HG03135 (cell line): ENCODE data around the gene BOC.
"Not testable (repeated sequence)": the region's sequence is repeated elsewhere in the genome, so short reads cannot be mapped to it uniquely, and the experiment has no call there.

Experiments used
- ATAC-seq: cut with Tn5 transposase; IDR thresholded peaks from one replicate; pipeline ENCODE4 v1.9.1; 2021; ENCODE audit warnings: mild to moderate bottlenecking, moderate library complexity; ENCODE audit not compliant: unreplicated experiment

Gene BOC, protein sequence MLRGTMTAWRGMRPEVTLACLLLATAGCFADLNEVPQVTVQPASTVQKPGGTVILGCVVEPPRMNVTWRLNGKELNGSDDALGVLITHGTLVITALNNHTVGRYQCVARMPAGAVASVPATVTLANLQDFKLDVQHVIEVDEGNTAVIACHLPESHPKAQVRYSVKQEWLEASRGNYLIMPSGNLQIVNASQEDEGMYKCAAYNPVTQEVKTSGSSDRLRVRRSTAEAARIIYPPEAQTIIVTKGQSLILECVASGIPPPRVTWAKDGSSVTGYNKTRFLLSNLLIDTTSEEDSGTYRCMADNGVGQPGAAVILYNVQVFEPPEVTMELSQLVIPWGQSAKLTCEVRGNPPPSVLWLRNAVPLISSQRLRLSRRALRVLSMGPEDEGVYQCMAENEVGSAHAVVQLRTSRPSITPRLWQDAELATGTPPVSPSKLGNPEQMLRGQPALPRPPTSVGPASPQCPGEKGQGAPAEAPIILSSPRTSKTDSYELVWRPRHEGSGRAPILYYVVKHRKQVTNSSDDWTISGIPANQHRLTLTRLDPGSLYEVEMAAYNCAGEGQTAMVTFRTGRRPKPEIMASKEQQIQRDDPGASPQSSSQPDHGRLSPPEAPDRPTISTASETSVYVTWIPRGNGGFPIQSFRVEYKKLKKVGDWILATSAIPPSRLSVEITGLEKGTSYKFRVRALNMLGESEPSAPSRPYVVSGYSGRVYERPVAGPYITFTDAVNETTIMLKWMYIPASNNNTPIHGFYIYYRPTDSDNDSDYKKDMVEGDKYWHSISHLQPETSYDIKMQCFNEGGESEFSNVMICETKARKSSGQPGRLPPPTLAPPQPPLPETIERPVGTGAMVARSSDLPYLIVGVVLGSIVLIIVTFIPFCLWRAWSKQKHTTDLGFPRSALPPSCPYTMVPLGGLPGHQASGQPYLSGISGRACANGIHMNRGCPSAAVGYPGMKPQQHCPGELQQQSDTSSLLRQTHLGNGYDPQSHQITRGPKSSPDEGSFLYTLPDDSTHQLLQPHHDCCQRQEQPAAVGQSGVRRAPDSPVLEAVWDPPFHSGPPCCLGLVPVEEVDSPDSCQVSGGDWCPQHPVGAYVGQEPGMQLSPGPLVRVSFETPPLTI

DNA sequence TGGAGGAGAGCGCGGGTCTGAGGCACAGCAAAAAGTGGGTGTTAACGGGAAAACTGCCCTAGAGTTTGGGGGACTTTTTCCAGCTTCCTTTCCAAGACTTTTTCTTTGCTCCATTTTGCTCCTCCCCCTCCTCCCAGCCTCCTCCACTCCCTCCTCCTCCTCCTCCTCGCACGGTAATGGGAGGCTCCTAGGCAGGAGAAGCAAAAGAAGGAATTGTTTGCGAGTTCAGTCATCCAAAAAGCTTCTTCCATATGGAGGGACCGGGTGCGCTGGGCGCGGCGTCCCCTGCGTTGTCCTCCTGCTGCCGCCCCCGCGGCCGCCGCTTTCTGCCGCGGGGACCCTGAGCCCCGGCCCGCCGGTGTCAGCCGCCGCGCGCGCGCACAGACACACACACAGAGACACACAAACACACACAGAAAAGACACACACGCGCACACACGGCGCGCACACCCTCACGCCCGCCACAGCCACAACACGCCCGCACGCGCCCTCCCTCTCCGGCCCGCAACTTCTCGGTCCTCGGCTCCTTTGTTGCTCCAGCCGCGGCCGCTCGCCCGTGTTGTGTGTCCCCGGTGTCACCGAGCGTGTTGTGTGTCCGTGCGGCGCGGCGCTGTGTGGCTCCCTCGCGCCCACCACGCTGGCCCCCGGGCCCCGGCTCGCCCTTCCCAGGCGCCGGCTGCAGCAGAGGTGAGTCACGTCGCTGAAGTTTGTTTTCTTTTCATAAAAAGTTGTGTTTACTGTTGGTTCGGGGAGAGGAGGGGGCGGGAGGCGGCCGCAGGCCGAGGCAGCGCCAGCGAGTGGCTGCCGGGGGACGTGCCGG is at the start of gene BOC:
TSS of gene BOC (plus strand) at position 228 of the 820 bp plus-strand sequence. CDS start 38,246 bp downstream, outside the sequence.
- ATAC-seq = no peak

DNA sequence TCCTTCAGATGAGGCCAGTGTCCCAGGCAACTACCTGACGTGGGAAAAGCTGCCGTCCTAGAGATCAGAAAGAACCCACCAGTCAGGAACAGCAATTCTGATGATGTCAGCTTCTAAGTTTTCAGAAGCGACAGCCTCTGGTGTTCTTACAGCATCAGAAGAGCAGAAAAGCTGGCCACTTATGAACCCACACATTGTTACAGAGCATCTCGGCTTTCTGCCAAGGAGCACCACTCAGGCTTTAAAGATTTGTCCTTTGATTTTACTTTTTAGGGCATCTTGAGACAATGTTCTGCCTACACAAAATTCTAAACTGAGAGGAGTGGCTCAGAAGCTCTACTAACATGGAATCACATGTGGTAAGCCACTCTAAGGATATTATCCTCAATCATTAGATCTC is 49.7 kb upstream of the BOC start:
- no peak for ATAC-seq

DNA sequence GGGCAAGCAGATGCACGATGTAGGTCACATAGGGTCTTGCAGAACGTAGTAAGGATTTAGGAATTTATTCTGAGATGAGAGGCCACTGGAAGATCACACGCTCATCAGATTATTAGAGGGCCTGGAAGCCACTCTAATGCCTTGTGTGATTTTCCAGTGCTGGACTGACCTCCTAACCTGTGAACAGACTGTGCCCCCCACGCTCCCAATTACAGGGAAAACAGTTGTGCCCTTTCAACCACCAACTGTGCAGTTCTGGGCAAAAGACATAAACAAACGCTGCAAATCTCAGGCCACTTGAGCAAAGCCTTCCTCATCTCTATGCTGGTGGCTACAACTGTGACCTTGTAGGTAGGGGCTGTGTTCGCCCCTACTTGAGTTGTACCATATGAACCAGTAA is 48.2 kb upstream of the BOC start:
- no peak for ATAC-seq

DNA sequence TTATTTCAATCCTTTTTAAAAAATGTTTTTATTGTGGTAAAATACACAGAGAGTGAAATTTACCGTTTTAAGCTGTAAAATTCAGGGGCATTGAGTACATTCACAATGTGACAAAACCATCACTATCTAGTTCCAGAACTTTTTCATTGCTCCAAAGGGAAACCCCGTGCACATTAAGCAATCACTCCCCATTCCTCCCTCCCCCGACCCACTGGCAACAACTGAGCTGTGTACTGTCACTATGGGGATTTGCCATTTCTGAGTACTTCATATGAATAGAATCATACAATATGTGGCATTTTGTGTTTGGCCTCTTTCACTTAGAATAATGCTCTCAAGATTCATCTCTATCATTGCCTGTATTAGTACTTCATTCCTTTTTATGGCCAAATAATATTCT is 45.5 kb upstream of the BOC start:
- ATAC-seq = no peak

DNA sequence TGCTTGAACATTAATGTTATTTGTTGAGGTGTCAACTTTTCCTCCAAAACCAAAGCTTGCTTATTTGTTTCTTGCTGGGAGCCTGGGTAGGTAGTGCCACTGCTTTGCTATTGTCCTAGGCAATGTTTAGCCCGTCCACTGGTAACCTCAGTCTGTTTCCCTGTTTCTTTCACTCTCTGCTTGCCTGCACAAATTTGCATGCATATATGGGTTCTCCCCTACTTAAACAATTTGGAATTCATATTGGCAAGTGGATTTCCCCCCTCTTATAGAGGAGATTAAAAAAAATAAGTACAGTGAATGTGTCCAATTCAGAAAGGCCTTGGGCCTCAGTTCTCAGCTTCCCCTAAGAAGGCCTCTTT is 45.0 kb upstream of the BOC start:
- no peak for ATAC-seq

DNA sequence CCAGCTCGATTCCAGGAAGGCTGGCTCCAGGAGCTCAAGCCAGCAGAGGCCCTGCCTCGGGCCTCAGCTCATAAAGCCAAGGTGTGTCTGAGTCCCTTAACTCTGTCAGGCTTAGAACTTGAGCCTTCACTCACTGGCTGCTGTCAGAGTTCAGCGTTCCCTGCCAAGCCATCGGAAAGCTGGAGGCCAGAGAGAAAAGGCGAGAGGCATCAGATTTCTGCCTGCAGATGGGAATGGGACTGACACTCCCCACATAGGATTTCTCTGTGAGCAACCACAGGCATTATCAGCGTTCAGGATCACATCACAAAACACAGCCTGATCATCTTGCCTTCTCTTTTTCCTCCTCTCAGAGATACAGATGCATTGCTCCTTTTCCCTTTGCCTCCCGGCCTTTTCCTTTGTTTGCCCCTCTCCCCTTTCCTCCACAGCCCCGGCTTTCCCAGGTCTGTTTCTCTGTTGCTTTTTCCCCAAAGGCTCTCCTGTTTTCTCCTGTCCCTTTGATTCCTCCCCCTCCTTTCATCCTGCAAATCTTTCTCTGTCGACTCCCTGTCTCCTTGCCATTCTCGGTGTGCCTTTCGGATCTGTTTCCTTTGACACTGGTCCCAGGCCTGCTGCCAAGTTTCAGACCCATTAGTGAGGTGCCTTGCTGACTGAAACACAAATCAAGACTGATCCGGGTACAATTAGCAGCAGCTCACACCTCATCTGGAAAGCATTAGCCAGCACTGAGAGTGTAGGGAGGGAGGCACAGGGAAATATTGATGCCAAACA is 44.5 kb upstream of the BOC start:
- no peak for ATAC-seq

DNA sequence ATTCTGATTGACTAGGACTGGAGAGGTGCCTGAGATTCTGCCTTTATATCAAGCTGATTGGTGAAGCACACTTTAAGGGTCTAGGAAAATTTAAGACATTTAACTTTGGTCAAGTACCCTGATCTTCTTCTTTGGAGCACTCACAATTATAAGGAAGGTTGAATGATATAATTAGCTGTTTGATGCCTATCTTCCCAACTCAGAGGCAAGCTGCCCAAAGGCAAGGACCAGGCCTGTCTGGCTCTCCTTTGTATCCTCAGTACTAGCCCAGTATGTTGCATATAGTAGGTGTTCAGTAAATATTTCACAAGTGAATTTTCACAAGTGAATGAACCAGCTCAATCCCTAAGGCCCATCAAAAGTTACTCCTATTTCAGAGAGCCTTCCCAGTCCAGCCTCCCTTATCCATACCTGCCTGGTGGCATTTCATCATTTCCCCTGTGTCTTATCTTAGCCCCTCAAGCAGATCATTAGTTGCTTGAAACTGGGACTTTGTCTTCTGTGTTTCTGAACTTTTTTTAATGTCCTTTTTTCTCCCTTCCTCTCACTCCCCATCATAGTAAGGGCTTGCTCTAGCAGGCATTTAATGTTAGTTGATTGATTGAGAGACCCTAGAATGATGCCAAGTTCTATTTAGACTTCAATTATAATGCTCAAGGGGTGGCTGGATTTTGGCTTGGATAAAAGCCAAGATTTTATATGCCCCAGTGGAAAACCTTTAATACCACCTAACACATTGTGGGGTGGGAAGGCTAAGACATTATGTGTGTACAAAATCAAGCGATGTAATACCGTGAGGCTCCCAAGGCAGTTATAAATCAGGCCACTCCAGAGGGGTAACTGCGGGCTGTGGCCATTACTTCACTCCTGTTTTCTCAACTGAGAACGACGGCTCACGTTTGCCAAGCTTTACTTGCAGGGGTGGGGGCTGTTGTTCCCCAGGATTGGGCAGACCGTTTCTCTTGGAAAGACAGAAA is 43.2 kb upstream of the BOC start:
- ATAC-seq = no peak

DNA sequence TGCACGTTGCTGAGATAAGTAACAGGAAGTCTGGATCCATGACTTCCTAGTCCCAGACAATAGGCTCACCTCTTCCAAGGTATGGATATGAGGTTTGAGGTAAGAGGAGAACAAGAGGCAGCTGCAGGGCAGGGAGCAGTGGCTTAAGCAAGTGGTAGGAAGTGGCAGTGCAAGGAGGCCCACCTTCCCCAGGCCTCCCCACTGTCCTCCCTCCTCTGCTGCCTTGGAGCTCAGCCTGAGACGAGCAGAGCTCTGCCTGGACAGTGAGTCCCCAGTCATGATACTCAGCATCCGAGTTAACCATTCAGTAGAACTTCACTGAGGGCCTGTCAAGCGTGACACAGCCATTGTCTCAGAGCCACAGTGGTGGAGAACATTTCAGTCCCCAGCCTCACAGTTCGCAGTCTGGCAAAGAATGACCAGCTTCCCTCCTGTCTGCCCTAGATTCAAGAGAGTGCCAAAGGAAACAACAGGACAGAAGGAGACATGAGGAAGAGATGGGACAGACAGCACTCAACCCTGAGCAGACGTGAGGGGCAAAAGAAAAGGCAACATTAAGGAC is 41.4 kb upstream of the BOC start:
- no peak for ATAC-seq

DNA sequence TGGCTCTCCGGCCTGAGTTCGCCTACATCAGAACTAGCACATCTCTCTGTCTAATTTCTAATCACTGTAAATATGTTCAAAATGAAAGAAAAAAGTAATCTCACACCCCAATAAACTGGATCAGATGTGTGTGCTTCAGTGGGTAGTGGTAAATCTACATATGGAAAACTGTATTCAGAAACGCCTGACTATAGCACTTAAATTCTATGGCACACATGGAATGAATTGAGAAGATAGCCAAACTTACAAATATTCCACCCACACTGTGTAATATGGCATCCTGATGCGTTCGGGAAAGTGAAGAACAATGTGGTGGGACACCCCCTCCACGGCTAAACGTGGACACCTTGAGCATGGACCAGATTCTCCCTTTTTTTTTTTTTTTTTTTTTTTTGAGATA is 40.6 kb upstream of the BOC start:
- no peak for ATAC-seq

DNA sequence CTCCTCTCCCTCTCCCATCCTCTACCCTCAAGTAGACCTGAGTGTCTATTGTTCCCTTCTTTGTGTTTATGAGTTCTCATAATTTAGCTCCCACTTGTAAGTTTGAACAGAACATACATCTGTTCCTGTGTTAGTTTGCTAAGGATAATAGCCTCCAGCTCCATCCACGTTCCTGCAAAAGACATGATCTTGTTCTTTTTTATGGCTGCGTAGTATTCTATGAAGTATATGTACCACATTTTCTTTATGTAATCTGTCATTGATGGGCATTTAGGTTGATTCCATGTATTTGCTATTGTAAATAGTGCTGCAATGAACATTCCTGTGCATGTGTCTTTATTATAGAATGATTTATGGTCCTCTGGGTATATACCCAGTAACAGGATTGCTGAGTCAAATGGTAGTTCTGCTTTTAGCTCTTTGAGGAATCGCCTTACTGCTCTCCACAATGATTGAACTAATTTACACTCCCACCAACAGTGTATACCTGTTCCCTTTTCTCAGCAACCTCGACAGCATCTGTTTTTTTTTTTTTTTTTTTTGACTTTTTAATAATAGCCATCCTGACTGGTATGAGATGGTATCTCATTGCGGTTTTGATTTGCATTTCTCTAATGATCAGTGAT is 39.6 kb upstream of the BOC start:
- not testable (repeated sequence) for ATAC-seq

DNA sequence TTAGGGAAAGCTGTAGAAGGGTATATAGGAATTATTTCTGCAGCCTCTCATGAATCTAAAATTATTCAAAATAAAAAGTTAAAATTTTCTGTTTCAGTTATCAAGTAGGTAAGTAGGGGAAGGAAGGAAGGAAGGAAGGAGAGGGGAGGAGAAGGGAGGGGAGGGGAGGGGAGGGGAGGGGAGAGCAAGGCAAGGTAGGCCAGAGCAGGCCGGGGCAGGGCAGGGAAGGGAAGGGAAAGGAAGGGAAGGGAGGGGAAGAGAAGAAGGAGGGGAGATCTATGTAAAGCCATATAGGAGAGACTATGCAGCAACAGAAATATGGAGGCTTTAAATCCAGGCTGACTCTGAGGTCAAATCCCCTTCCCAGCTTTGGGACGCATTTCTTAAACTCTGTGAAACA is 38.3 kb upstream of the BOC start:
- ATAC-seq = no peak

DNA sequence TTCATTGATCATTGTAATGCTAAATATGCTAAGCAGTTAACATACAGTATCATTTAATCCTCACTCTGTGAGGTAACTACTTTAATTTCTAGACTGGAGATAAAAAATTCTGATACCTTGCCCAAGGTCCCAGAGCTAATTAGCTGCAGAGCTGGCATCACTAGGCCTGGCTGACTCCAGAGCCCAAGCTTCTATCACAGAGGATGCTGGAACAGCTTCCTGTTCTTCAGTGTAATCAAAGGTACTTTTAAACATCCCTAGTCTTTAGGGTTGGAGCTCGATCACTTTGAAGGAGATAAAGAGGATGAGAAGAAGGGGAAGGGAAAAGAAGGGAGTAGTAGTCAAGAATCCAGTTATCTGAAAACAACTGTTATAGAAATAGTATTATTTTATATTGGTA is 37.1 kb upstream of the BOC start:
- no peak for ATAC-seq

DNA sequence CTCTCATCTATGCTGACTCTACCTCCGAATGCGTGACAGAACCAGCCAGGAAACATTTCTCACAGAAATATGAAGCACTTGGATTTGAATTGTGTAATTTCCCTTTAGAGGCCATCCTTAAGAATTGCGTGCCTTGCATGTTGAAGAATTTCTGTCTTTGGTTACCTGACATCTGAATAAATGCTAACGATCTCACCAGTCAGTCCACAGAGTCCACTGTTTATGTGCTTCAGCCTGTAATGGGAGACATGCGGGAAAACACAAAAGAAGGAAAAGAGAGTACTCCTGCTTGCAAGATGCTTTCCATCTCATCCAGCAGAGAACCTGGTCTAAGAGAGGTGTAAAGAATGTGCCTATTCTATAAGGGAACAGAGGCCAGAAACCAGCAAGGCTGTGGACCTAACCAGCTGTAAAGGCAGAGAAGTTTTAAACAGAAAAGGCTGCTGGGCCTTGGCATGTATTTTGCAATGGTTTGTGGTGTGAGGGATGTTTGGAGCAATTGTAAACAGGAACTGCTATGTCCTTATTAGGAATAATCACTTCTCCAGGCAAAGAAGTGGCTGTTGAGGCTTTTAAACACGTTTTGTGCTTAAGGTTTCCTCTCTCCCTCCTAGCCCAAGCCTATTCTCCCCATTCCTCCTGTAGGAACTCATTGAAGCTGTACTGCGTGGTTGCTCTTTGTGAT is 36.4 kb upstream of the BOC start:
- no peak for ATAC-seq

DNA sequence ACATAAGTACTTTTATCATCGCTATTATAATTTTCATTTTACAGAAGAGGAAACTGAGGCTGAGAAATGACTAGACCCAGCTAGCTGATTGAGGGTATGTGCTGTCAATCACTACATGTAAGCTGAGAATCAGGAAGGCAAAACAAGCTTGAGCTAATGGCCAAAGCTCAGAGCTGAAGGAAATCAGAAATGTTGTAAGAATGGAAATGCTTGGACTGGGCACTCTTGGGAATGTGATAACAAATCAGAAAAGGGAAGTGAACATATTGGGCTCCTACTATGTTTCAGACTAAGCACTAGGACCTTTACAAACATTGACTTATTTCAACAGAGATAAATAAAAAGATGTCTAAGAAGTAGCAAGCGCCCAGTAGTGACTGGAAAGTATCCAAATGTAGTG is 33.8 kb upstream of the BOC start:
- ATAC-seq = no peak

DNA sequence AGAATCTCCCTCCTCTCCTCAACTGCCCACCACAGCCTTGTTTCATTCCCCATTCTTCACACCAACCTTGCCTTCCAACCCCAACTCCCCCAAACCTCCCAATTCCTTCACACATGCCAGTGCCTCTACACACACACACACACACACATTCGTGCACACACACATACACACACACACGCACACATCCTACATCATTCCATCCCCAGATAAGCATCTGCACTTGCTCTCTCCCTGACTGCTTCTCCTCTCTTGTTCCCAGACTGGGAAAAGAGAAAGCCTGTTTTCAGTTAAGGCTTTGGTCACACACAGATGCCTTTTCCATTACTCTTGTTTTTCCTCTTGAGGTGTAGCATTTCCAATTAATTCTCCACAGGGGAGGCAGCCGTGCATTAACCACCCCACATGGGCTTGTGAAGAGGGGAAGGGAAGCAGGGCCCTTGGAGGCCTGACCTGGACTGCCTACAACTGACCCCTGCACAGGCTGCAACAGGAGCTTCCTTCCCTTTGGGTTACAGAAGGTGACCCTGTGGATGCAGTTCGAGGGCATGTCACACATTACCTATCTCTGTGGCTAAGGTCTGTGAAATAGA is 32.0 kb upstream of the BOC start:
- no peak for ATAC-seq

DNA sequence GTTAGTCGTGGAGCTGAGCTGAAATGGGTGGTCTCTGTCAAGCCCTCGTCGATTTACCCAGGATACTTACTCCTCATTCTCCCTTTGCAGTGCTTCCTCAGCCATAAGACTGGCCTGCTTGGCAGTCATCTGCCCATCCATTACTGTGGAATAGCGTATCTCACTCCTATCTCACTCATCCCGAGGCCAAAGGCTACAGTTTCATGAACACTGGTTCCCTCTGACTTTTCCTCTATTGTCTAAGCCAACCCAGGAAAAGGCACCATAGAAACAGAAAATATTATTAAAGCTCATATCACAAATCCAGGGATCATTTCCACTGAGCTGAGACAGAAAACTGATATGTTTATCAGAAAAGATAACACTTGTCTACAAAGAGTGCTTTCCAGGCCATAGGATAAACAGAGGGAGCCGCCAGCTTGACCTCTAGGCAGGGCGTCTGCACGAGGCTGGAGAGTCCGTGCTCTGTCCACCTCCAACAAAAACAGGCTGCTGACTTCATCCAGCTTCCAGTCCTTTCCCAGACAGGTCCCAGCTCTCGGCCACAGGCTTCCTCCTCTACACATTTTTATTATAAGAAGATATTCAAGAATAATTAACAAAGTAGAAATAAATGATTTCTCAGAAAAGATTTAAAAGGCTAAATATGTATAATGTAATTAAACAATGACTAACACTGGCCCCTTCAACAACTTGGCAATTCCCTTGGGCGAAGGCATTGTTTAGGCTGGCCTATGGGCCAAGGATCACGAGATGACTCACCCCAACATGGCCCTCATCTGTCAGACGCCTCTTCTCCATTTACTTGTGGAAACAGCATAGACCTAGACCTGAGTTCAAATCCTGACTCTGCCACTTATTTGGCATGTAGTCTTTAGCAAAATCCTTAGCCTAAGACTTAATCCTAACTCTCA is 27.4 kb upstream of the BOC start:
- no peak for ATAC-seq
